ENCODE measurements around the gene CUTA.

CUTA gene

DNA sequence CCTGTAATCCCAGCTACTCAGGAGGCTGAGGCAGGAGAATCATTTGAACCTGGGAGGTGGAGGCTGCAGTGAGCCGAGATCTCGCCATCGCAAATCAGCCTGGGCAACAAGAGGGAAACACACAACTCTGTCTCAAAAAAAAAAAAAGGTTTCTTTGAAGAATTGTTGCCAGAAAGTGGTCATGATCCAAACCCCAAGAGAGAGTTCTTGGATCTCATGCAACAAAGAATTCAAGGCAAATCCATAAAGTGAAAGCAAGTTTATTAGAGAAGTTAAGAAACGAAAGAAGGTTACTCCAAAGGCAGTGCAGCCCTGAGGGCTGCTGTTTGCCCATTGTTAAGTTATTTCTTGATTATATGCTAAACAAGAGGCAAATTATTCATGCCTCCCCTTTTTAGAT, 40.7 kb downstream of the CUTA start:
- H3K4me3 ChIP-seq (ENCODE audit: low read depth in 1 of 2, low read length in 2 of 2), result no peak overlapping the region
- no peaks in the 10 kb centered on the region for H3K9me3 ChIP-seq (ENCODE audit: insufficient read depth, low read length, severe bottlenecking)
- no peak overlapping the region for H3K9ac ChIP-seq (ENCODE audit: low read depth, low read length)
- H2AFZ ChIP-seq (ENCODE audit: low read depth, low read length), result no peak overlapping the region
- DNase-seq (no peak), ATAC-seq (ENCODE audit: insufficient read depth, low read depth) (no peak)
- H3K4me1 ChIP-seq (ENCODE audit: insufficient read depth, low read length), result no peaks in the 10 kb centered on the region
- H3K79me2 ChIP-seq (ENCODE audit: insufficient read depth, low read length), result no peaks in the 10 kb centered on the region
- H3K4me2 ChIP-seq (ENCODE audit: insufficient read depth, low read length), result no peak overlapping the region
- H4K20me1 ChIP-seq (ENCODE audit: insufficient read depth, low read length), result no peaks in the 10 kb centered on the region
- H3K27me3 ChIP-seq (ENCODE audit: insufficient read depth, low read length, poor library complexity), result peaks cover 2% of the 10 kb centered on the region
- H3K36me3 ChIP-seq (ENCODE audit: insufficient read depth, low read length), result no peaks in the 10 kb centered on the region
- no peak overlapping the region for H3K27ac ChIP-seq (ENCODE audit: low read length)
- no peak for TF ChIP-seq EZH2 (IDR thresholded peaks at IDR 0.05; ENCODE audit: borderline replicate concordance, low read depth, low read length, severe bottlenecking)
- no peak for TF ChIP-seq CTCF (IDR thresholded peaks at IDR 0.05; ENCODE audit: borderline replicate concordance, extremely low read depth, low read length, poor library complexity, severe bottlenecking)

GRCh38 chr6:33375143-33375671, 42.7 kb downstream of the CUTA start:
- Histone ChIP-seq H3K36me3 (ENCODE audit: insufficient read depth, low read length) (no peaks in the 10 kb centered on the region), H3K79me2 (ENCODE audit: insufficient read depth, low read length) (no peaks in the 10 kb centered on the region), H2AFZ (ENCODE audit: low read depth, low read length) (no peak overlapping the region), H3K4me1 (ENCODE audit: insufficient read depth, low read length) (no peaks in the 10 kb centered on the region), H3K4me3 (ENCODE audit: low read depth in 1 of 2, low read length in 2 of 2) (no peak overlapping the region), H3K9me3 (ENCODE audit: insufficient read depth, low read length, severe bottlenecking) (no peaks in the 10 kb centered on the region), H3K27ac (ENCODE audit: low read length) (no peak overlapping the region), H3K27me3 (ENCODE audit: insufficient read depth, low read length, poor library complexity) (peaks cover 2% of the 10 kb centered on the region), H3K4me2 (ENCODE audit: insufficient read depth, low read length) (no peak overlapping the region), H3K9ac (ENCODE audit: low read depth, low read length) (no peak overlapping the region), H4K20me1 (ENCODE audit: insufficient read depth, low read length) (no peaks in the 10 kb centered on the region)
- ATAC-seq (ENCODE audit: insufficient read depth, low read depth), result no peak
- TF ChIP-seq EZH2 (IDR thresholded peaks at IDR 0.05; ENCODE audit: borderline replicate concordance, low read depth, low read length, severe bottlenecking) (no peak), CTCF (IDR thresholded peaks at IDR 0.05; ENCODE audit: borderline replicate concordance, extremely low read depth, low read length, poor library complexity, severe bottlenecking) (no peak)
- no peak for DNase-seq

- Histone ChIP-seq H3K9ac (ENCODE audit: low read depth, low read length) (no peak overlapping the region), H2AFZ (ENCODE audit: low read depth, low read length) (no peak overlapping the region), H3K4me1 (ENCODE audit: insufficient read depth, low read length) (no peaks in the 10 kb centered on the region), H3K27ac (ENCODE audit: low read length) (no peak overlapping the region), H3K9me3 (ENCODE audit: insufficient read depth, low read length, severe bottlenecking) (no peaks in the 10 kb centered on the region), H3K4me2 (ENCODE audit: insufficient read depth, low read length) (no peak overlapping the region), H3K79me2 (ENCODE audit: insufficient read depth, low read length) (no peaks in the 10 kb centered on the region), H3K27me3 (ENCODE audit: insufficient read depth, low read length, poor library complexity) (peaks cover 2% of the 10 kb centered on the region), H3K36me3 (ENCODE audit: insufficient read depth, low read length) (no peaks in the 10 kb centered on the region), H4K20me1 (ENCODE audit: insufficient read depth, low read length) (no peaks in the 10 kb centered on the region), H3K4me3 (ENCODE audit: low read depth in 1 of 2, low read length in 2 of 2) (no peak overlapping the region)
- DNase-seq, result no peak
- no peak for ATAC-seq (ENCODE audit: insufficient read depth, low read depth)
- TF ChIP-seq CTCF (IDR thresholded peaks at IDR 0.05; ENCODE audit: borderline replicate concordance, extremely low read depth, low read length, poor library complexity, severe bottlenecking) (no peak), EZH2 (IDR thresholded peaks at IDR 0.05; ENCODE audit: borderline replicate concordance, low read depth, low read length, severe bottlenecking) (no peak)
Measured at GRCh38 chr6:33373960-33374910, 43.7 kb downstream of the CUTA start.

All from DND-41 (cell line).